NCI-H226 (cell line): ENCODE measurements around the gene TNRC6C.
"Not testable (repeated sequence)": the region's sequence is repeated elsewhere in the genome, so short reads cannot be mapped to it uniquely, and the experiment has no call there.

ENCODE experiments used
- DNase-seq: peaks from one replicate; pipeline ENCODE4 v3.0.0-alpha.2; 2015

The TNRC6C gene

DNA sequence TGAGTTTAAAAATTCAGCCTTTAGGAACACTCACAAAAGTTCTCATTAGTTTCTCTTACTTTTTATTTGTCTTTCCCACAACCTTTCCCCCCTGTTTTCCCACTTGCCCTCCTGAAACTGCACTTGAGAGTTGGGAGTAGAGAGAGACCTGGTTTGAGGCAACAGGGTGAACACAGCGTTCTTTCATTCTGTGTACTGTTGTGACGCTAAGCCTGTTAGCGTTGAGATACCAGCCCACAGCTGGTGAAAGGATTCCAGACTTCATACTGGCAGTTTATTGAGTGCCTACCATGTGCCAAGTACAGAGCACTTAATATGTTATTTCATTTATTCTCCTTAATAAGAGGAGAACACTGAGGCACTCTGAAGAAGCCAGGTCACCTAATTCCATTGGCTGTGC, 10.3 kb downstream of the TNRC6C start:
- no peak for DNase-seq

DNA sequence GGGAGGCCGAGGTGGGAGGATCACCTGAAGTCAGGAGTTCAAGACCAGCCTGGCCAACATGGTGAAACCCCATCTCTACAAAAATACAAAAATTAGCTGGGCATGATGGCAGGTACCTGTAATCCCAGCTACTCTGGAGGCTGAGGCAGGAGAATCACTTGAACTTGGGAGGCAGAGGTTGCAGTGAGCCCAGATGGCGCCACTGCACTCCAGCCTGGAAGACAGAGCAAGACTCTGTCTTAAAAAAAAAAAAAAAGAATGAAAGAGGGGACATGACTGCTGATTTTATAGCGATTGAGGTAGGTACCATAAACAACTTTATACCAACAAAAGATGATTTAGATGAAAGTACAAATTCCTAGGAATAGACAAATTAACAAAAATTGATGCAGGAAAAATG, 13.8 kb downstream of the TNRC6C start:
- not testable (repeated sequence) for DNase-seq

DNA sequence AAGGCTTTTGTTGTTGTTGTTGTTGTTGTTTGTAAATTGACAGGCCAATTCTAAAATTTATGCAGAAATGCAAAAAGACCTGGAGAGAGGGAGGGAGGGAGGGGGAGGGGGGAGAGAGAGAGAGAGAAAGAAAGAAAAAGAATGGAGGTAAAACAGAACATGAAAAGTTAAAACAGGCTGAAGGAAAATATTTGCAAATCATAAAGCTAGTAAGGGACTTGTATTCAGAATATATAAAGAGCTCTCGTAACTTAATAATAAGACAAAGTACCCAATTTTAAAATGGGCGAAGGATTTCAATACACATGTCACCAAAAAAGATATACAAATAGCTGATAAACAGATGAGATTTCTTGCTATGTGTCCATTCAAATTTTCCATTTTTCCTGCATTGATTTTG, 15.4 kb downstream of the TNRC6C start:
- no peak for DNase-seq

DNA sequence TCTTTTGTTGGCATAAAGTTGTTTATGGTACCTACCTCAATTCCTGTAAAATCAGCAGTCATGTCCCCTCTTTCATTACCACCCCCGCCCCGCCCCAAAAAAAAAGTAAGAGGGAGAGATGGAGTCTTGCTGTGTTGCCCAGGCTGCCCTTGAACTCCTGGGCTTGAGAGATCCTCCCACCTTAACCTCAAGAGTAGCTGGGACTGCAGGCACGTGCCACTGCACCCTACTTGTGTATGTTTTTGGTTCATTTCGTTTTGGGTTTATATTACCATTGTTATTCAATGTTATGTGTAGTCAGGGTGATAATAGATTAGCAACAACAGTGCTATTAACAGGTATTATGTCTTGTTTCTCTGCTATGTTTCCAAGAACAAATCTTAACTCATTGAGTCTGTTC, 15.9 kb downstream of the TNRC6C start:
- no peak for DNase-seq

DNA sequence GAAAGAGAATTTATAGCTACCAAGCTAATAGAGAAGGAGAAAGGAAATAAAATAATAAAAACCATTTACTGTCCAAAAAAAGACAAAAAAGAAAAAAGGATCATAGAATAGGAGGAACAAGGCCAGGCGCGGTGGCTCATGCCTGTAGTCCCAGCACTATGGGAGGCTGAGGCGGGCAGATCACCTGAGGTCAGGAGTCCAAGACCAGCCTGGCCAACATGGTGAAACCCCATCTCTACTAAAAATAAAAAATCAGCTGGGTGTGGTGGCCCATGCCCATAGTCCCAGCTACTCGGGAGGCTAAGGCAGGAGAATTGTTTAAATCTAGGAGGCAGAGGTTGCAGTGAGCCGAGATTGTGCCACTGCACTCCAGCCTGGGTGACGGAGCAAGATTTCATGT, 23.9 kb downstream of the TNRC6C start:
- DNase-seq: not testable (repeated sequence)

DNA sequence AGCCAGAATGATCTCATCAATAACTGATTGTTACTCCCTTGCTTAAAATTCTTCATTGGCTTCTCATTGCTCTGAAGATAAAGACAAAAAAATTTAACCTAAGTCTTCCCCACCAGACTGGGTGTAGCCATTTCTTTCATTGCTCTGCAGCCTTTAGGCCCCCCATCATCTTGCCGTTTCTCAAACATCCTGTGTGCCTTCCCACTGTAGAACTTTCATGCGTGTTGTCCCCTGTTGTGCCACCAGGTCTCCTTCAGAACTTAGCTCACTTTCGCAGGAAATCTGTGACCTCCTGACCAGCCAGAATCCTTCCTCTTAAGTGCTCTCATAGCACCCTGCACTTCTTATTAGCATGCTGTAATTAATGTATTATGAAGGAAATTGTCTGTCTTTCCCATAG, 31.8 kb downstream of the TNRC6C start:
- DNase-seq: no peak

DNA sequence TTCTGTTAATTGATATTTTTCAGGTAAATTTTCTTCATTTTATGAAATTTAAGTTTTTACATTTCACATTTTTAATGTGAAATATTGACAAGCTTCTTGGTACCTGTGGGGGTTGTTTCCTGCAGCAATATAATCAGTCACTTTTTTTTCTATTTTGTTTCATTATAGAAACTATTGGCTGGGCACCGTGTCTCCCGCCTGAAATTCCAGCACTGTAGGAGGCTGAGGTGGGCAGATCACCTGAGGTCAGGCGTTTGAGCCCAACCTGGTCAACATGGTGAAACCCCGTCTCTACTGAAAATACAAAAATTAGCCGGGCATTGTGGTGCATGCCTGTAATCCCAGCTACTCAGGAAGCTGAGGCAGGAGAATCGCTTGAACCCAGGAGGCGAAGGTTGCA, 35.2 kb downstream of the TNRC6C start:
- not testable (repeated sequence) for DNase-seq

DNA sequence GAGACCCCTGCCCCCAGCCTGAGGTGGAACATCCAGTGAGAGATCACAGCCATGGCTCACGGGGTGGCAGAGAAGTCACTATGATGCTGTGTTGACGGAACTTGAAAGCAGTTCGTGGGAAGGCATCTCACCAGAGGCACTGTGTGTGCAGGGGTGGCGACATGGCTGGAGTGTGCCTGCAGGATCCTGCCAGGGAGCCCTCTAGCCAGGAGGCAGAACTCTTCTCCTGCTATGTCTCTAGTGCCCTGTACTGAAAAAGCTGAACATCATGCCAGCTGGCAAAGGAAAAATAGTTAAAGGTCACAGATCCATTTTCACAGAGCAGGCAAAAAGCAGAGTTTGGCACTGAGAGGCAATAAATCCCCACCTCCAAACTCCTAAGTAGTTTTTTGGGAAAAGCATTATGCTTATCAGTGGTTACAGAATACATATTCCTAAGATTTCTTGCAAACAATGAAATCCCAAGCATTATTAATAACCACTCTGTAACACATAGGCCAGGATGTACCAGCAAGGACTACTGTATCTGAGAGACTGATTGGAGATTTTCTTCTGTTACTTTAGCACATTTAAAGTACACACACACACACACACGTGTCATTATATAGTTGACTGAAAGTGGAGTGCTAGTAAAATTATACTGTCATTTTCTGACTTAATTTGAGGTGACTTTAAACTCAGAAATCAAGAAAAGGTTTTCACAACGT, 36.8 kb downstream of the TNRC6C start:
- no peak for DNase-seq

DNA sequence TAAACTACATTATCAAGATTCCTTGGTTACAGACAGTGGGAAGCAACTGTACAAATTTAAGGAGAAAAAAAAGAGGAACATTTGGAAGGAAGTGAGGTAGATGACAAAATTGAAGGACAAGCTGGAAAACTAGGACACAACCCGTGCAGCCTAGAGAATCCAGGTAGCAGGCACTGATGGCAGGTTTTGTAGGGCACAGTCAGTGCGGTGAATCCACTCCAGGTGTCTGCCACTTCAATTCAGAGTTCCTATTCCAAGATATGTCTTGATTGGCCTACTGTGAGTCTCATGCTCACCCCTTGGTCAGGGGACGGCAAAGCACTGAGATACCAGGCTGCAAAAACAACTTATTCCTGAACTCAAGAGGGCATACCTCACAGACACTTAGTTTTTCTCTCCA, 37.8 kb downstream of the TNRC6C start:
- no peak for DNase-seq

DNA sequence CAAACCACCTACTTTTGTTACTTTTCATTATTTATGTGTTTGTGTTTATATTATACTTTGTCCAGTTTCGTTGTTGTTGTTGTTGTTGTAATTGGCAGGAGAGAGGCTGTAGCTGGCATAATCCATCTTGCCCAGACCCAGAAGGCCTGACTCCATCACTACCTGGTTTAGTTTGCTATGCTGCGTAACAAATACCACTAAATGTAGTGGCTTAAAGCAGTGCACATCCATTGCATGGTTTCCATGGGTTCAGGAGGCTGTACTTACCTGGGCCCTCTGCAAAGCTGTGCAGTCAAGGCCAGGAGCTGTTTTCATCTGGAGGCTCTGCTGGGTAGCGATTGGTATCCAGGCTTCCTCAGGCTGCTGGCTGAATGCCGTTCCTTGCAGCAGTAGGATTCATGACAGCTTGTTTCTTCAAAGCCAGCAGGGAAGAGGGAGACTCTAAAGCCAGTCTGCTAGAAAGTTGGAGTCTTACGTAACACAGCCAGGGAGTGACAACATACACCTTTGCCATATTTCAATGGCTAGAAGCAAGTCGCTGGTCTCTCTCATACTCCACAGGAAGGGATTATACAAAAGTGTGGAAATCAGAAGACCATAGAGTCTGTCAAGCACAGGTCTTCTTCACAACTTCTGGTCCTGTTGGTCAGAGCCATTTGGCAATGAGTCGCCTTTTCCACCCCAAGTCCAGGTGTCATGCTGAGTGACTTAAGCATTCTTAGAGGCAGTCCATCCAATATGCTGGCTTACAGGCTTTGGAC, 41.1 kb downstream of the TNRC6C start:
- no peak for DNase-seq

DNA sequence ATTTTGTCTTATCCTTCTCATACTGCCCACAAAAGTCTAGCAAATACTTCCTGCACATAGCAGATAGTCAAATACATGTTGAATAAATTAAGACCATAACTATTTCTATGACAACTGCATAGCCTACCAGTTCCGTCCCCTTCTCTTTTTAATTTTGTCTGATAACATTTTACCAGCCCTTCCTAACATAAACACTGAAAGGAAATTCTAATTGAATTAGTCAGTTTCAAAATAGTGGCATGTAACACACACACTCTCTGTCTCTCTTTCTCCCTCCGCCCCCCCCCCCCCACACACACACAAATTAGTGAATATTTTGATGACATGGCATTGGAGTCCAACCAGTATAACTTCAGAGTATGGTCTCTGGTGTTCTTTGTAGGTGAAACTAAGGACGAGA, 41.8 kb downstream of the TNRC6C start:
- DNase-seq: no peak

DNA sequence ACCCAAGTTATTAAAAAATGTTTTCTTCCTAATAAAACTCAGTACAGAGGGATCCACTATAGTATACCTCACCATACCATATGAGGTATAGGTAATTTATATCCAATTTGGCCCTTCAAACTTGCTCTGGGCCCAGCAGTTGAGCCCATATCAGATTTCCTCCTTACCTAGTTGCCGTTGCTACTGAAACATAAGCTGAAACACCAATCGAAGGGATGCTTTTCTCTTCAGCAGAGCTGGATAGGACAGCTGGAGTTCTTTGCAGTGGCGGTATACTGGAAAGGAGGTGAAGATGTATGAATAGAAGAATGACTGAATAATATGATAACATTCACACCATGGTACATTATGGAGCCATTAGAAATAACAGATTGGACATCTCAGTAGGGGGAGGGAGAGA, 42.7 kb downstream of the TNRC6C start:
- no peak for DNase-seq

DNA sequence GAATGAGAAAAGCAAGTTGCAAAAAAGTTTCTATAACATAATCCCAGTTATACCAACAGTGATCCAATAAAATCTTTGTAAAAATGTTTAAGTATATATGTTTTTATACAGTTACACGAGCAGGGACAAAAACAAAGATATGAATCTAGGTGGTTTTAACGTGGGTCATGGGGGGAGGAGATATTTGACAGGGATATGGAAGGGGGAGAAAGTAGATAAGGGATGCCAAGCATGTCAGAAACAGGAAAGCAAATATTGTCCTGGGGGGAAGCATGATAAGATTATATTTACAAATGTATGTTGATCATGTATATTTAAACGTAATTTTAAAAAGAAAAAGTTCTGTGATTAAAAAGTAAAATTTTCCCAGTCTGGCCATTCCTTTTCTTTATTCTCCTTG, 43.1 kb downstream of the TNRC6C start:
- DNase-seq: no peak

DNA sequence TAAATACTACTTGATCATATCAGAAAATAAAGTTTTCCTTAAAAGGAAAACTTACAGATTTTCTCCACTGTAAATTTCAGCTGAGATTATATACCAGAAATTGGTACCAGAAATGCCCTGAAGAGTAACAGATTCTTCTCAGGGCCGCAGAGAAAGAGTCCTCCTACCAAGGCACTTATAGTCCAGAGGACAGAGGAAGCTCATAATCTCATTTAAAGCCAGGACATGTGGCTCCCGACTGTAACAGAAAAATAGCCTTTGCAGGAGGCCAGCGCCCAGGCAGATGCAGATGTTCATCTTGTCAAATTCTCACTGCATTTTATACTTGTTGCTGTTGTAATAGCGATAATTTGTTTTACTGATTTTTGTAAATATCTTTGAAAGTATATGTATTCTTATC, 43.7 kb downstream of the TNRC6C start:
- DNase-seq: no peak

DNA sequence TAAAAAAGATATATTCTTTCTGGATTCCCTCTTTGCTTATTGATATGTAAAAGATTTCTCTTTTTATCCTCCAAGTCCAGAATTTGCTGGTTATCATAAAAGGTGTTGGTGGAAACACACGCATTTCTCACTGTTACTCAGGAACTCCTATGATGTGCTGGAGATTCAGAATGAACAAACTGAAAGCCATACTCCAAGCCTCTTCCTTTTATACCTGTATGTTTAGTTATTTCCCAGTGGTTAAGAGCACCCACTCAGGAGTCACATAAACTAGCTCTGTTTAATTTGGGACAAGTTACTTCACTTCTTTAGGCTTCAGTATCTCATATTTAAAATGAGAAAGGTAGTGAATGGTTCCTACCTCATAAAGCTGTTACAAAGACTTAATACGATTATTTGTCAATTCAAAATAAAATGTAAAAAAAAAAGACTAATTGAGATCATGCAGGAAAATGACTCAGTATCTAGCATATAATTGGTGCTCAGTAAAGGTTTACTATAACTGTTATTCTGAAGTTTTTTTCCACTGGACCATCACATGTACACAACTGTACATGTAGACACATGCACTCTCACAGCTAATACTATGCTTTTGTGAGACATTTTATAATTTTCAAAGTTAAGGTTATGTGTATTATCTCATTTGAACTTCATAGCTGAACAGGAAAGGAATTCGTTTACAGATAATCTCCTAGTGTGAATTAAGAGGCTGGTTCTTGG, 47.1 kb downstream of the TNRC6C start:
- DNase-seq: no peak

DNA sequence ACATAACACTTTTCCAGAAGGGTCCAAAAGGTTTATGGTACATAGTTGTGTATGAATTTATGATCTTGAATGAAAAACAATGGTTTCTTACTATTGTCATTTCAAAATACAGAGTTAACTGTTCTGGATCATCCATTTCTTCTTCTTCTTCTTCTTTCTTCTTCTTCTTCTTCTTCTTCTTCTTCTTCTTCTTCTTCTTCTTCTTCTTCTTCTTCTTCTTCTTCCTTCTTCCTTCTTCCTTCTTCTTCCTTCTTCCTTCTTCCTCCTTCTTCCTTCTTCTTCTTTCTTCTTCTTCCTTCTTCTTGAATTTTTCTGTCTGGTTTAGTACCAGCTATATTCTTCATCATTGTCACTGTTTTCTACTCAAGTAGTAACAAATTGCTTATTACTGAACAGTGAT, 47.8 kb downstream of the TNRC6C start:
- DNase-seq: no peak

DNA sequence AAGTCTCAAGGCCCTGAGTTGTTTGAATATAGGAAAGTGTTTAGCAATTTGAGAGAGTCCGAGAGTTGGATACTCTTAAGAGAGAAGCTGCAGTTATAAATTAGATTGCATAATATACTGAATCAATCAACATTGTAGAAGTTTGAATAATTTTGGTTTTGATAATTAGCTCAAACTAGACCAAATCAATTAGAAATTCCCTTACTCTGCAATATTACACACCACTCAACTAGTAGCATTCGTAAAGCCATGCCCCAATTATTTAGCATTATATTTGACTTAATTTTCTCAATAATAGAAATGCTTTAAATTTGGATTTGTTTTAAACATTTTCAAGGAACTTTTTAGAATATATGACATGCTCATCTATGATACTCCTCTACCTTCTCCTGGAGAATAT, 49.1 kb downstream of the TNRC6C start:
- no peak for DNase-seq

DNA sequence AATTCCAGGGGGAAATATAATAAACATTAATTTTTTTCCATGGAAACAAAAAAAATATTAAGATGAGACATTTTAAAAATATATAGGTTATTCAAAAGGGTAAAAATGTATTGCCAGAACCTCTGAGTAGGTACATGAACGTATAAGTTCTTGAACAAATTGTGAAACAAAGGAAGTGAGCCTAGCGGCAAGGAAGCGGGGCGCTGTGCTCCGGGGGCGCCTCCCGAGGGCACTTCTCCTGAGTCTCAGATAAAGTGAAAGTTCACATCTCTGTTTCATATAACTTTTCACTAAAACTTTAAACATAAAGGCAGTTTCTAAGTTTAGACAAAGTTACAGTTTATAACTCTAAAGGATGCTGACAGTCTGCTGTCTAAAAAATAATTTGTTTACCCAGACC, 52.3 kb downstream of the TNRC6C start:
- DNase-seq: no peak

DNA sequence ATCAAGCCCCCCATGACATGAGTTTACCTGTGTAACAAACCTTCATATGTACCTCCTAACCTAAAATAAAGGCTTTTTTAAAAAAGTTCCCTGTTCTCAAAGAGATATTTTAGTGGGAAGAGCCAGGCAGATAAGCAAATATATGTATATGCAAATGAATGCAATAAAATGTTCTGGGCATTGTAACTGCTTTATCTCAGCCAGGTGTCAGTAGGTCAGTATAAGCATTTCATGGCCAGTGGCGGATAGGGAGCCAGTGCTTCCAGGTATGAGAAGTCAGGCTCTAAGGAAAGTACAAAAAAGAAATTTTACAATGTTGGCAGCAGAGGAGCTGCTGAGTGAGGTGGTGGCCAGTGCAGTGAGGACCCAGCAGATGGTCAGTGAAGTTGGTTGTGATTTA, 53.9 kb downstream of the TNRC6C start:
- DNase-seq: no peak

DNA sequence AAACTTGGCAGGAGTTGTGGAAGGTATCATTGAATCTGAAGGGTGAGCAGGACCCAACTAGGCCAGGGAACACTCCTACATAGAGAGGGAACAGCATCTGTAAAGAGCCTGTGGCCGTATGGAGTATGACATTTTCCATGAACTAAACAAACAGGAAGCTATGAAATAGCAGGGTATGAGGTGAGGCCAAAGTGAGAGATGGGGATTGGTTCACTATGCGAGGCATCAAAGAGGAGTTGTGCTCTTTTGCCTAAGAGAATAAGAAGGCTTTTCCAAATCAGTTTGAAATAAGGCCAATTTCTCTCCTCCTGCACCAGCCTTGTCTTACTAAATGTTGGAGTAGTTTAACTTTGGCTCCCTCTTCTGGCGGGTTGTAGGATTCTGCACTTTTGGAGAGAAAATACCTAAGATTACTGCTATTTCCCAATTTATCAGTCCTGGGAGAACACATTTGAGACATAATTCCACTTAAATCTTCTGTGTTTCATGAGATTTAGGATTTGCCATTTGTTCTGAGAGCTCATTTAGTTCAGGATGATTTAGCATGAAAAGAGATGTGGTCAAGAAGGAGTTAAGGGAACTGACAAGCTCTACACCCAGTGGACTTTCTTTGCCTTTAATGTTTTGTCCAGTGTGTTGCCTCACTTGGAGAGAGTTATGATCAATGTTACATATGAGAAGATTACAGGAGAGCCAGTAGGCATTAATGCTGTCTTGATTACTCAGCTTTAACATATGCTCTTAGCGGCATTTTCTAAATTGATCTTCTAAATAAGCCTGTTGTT, 55.4 kb downstream of the TNRC6C start:
- DNase-seq: peak; percentile 42

DNA sequence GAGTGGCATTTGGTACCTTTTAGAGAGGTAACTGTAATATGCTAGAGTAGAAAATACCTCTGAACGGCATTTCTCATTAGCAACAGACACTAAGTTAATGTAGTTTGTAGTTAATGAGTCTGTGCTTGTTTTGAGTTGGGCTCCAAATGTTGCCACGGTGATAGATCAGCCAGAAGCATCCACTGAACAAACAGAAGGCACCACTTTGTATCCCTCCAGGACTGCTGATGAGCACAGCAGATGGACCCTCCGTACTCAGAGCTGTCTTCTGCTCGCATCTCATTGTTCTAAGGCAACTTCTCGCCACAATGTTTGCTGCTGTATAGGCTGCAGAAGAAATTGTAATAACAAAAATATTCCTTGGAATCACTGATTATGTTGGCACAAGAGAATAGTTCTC, 56.1 kb downstream of the TNRC6C start:
- no peak for DNase-seq

DNA sequence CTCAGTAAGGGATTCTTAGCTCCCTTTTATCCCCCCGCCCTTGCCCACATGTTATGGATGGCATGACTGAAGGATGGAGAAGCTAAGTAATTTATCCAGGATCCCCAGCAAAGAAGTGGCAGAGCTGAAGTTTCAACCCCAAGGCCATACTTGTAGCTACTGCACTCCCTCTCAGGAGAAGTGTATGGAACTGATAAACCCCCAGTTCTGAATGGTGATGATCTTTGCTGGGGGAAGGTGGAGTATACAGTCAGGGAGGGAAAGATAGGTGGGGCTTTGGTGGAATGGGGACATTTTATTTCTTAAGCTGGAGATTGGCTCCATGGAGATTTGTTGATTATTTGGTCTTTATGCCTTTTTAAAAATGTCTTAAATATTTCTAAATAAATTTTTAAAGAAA, 58.3 kb downstream of the TNRC6C start:
- no peak for DNase-seq

DNA sequence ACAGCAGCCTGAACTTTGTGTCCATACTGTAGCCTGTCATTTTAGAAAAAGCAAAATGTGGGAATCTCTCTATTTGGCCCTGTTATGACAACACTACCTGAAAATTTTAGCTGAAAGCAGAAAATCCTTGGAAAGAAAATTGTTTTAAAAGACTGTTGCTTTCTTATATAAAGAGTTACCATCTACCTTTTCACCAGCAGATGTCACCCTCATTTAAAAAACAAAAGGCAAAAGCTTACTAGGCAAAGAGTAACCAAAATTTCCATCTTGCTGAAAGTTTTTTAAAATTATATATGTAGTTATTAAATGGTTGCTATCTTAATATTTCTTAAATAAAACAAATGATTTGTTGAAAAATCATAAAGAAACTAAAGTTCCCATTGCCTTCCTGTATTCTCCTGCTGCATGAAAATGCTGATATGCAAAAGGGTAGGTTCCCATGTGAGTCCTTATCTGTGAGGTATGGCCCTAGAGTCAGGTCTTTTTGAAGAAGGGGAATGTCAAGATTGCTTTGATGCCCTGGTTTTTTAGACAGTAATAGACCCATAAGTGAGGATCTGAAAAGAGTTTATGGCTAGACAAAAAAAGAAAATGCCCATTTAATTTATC, 61.0 kb downstream of the TNRC6C start:
- no peak for DNase-seq
